Stomach (tissue), 4 donors: ENCODE results near the gene ABCB10.

ENCODE experiments used
- EP300 ChIP-seq: sonication (generic); formaldehyde crosslinking; IDR thresholded peaks from one replicate; pipeline ENCODE4 v1.6.1; 2017; ENCODE audit warnings: antibody characterized with exemption
- POLR2A ChIP-seq, 4 donors: fragments of 450-650 bp; IDR thresholded peaks; one replicate each; pipeline ENCODE4 v1.6.1; 2016; ENCODE audit warnings: antibody characterized with exemption in 4 of 4, control low read depth in 2 of 4, mild to moderate bottlenecking in 1 of 4, moderate library complexity in 1 of 4
- POLR2AphosphoS5 ChIP-seq, 3 donors: sonication (generic); formaldehyde crosslinking; IDR thresholded peaks; one replicate each; pipeline ENCODE4 v1.6.1; 2016; ENCODE audit warnings: antibody characterized with exemption in 3 of 3
- TF ChIP-seq, protein P1 (sequence below), 7 experiments: fragments of 450-650 bp in 4 of 7; fragments of 200-600 bp in 3 of 7; sonication (generic) in 3 of 7; IDR thresholded peaks; one replicate each; pipeline ENCODE4 v1.5.1; 2016 to 2019; ENCODE audit warnings: antibody characterized with exemption in 7 of 7, control low read depth in 2 of 7, mild to moderate bottlenecking in 1 of 7

DNA sequence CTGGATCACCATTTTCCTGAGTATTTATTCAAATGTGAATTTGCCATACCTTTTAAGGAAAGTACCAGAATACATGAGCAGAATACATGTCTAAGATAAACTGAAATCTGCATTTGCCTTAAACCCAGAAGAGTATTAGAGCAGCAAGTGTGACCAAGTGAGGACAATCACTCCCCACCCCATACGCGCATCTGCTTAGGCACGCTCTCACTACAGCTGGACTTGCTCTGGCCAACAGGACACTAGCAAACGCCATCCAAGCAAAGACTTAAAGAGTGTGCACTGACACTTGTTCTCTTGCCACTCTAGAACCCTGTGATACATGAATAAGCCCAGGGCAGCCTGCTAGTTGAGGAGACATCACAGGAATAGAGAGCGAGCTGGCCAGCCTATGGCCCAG, 76.0 kb downstream of the ABCB10 start:
- TF ChIP-seq POLR2A (IDR thresholded peaks at IDR 0.05) (no peak), POLR2AphosphoS5 (IDR thresholded peaks at IDR 0.05) (no peak), EP300 (no peak)
- TF ChIP-seq, protein P1, sequence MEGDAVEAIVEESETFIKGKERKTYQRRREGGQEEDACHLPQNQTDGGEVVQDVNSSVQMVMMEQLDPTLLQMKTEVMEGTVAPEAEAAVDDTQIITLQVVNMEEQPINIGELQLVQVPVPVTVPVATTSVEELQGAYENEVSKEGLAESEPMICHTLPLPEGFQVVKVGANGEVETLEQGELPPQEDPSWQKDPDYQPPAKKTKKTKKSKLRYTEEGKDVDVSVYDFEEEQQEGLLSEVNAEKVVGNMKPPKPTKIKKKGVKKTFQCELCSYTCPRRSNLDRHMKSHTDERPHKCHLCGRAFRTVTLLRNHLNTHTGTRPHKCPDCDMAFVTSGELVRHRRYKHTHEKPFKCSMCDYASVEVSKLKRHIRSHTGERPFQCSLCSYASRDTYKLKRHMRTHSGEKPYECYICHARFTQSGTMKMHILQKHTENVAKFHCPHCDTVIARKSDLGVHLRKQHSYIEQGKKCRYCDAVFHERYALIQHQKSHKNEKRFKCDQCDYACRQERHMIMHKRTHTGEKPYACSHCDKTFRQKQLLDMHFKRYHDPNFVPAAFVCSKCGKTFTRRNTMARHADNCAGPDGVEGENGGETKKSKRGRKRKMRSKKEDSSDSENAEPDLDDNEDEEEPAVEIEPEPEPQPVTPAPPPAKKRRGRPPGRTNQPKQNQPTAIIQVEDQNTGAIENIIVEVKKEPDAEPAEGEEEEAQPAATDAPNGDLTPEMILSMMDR (IDR thresholded peaks at IDR 0.05), result no peak
